ENCODE measurements around the gene ADGRV1.
"Not testable (repeated sequence)": the region's sequence is repeated elsewhere in the genome, so short reads cannot be mapped to it uniquely, and the experiment has no call there.

The ADGRV1 gene

GRCh38 chr5:91049800-91050199, 491.2 kb downstream of the ADGRV1 start:
- DNase-seq = no peak

GRCh38 chr5:91052411-91052810, 493.8 kb downstream of the ADGRV1 start:
- DNase-seq = not testable (repeated sequence)

GRCh38 chr5:91052977-91053740, 494.6 kb downstream of the ADGRV1 start:
- no peak for DNase-seq

GRCh38 chr5:91053741-91054025, 495.1 kb downstream of the ADGRV1 start:
- DNase-seq = no peak

- DNase-seq = no peak
These were observed 499.6 kb downstream of the ADGRV1 start for GRCh38 chr5:91058155-91058554.

- no peak for DNase-seq
These were observed 500.0 kb downstream of the ADGRV1 start for GRCh38 chr5:91058575-91058974.

GRCh38 chr5:91059409-91059808, 500.8 kb downstream of the ADGRV1 start:
- peak; percentile 32 for DNase-seq

GRCh38 chr5:91061094-91061493, 502.5 kb downstream of the ADGRV1 start:
- DNase-seq = no peak

GRCh38 chr5:91061946-91062562, 503.5 kb downstream of the ADGRV1 start:
- DNase-seq = no peak

GRCh38 chr5:91063098-91063690, 504.6 kb downstream of the ADGRV1 start:
- DNase-seq = not testable (repeated sequence)

- no peak for DNase-seq
These were observed 506.9 kb downstream of the ADGRV1 start for GRCh38 chr5:91065496-91065895.

GRCh38 chr5:91069364-91069763, 510.8 kb downstream of the ADGRV1 start:
- no peak for DNase-seq

GRCh38 chr5:91070761-91071550, 512.4 kb downstream of the ADGRV1 start:
- no peak for DNase-seq

- no peak for DNase-seq
These were observed 514.3 kb downstream of the ADGRV1 start for GRCh38 chr5:91072881-91073280.

GRCh38 chr5:91074615-91075014, 516.0 kb downstream of the ADGRV1 start:
- DNase-seq = no peak

GRCh38 chr5:91076138-91076537, 517.5 kb downstream of the ADGRV1 start:
- no peak for DNase-seq

GRCh38 chr5:91077623-91078022, 519.0 kb downstream of the ADGRV1 start:
- no peak for DNase-seq

- DNase-seq = no peak
These were observed 520.4 kb downstream of the ADGRV1 start for GRCh38 chr5:91079037-91079436.

- DNase-seq = no peak
These were observed 531.2 kb downstream of the ADGRV1 start for GRCh38 chr5:91089758-91090157.

- DNase-seq = no peak
These were observed 532.4 kb downstream of the ADGRV1 start for GRCh38 chr5:91090995-91091394.

GRCh38 chr5:91091471-91092234, 533.1 kb downstream of the ADGRV1 start:
- DNase-seq = no peak

GRCh38 chr5:91092859-91093783, 534.5 kb downstream of the ADGRV1 start:
- no peak for DNase-seq

Measured in activated CD4-positive, alpha-beta T cell treated with anti-CD3 and anti-CD28 coated beads, Interleukin-2, Interleukin-6, amounts not matched to agents 100 ng/mL and 50 ng/mL, durations not matched to agents 16 hours and 8 hours (primary cell).